Vagina (tissue), 2 donors: ENCODE data around the gene DCUN1D4.

Experiments used
- POLR2A ChIP-seq, 2 donors: fragments of 450-650 bp; IDR thresholded peaks; one replicate each; pipeline ENCODE4 v1.6.1; 2017; ENCODE audit warnings: antibody characterized with exemption in 2 of 2, mild to moderate bottlenecking in 2 of 2, moderate library complexity in 2 of 2
- POLR2AphosphoS5 ChIP-seq, 2 donors: sonication (generic); formaldehyde crosslinking; IDR thresholded peaks; one replicate each; pipeline ENCODE4 v1.9.0; 2017; ENCODE audit warnings: antibody characterized with exemption in 2 of 2, mild to moderate bottlenecking in 2 of 2, low read depth in 1 of 2; ENCODE audit not compliant: insufficient read depth in 1 of 2
- TF ChIP-seq, protein P1 (sequence below), 3 experiments: fragments of 450-650 bp in 2 of 3; fragments of 200-600 bp in 1 of 3; sonication (generic) in 1 of 3; IDR thresholded peaks; one replicate each; pipeline ENCODE4 v1.5.1; 2017 to 2019; ENCODE audit warnings: antibody characterized with exemption in 3 of 3, mild to moderate bottlenecking in 2 of 3, moderate library complexity in 2 of 3

DNA sequence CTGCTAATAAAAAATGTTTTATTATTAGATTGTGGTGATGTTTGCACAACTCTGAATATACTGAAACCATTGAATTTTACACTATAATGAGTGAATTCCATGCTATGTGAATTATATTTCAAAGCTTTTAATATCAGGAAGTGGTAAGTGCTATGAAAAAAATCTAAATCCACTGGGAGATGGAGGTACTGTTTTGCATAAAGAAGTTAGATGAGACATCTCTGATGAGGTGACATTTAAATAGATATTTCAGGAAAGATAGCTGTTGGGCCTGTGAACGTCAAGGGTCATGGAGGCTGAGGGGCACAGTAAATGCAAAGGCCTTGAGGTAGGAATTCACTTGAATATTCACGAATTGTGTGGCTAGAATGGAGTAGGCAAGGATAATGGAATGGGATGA lies 12.3 kb downstream of the DCUN1D4 start:
- TF ChIP-seq POLR2A (IDR thresholded peaks at IDR 0.05): no peak
- TF ChIP-seq, protein P1, sequence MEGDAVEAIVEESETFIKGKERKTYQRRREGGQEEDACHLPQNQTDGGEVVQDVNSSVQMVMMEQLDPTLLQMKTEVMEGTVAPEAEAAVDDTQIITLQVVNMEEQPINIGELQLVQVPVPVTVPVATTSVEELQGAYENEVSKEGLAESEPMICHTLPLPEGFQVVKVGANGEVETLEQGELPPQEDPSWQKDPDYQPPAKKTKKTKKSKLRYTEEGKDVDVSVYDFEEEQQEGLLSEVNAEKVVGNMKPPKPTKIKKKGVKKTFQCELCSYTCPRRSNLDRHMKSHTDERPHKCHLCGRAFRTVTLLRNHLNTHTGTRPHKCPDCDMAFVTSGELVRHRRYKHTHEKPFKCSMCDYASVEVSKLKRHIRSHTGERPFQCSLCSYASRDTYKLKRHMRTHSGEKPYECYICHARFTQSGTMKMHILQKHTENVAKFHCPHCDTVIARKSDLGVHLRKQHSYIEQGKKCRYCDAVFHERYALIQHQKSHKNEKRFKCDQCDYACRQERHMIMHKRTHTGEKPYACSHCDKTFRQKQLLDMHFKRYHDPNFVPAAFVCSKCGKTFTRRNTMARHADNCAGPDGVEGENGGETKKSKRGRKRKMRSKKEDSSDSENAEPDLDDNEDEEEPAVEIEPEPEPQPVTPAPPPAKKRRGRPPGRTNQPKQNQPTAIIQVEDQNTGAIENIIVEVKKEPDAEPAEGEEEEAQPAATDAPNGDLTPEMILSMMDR (IDR thresholded peaks at IDR 0.05): no peak
- no peak for TF ChIP-seq POLR2AphosphoS5 (IDR thresholded peaks at IDR 0.05; ENCODE audit: insufficient read depth in 1 of 2, low read depth in 1 of 2)
